NCI-H1436 (cell line): ENCODE measurements around the gene SPAG4.

Source experiments
- DNase-seq: peaks from one replicate; lab custom pipeline; 2025; lab: John Stamatoyannopoulos, UW

SPAG4 gene

GRCh38 chr20:35615667-35616464 is at the start of gene SPAG4:
Gene SPAG4, plus strand, starts transcription at chr20:35615829. Its CDS starts 175 bp downstream, at chr20:35616004.
- DNase-seq, result peak; percentile 100

- DNase-seq, result no peak
These were observed 47.0 kb upstream of the SPAG4 start for GRCh38 chr20:35568645-35569044.

GRCh38 chr20:35571555-35571954 is 44.1 kb upstream of the SPAG4 start:
- no peak for DNase-seq

GRCh38 chr20:35572838-35573237 is 42.8 kb upstream of the SPAG4 start:
- DNase-seq, result no peak

GRCh38 chr20:35575958-35576357 is 39.7 kb upstream of the SPAG4 start:
- no peak for DNase-seq

- no peak for DNase-seq
These were observed 38.8 kb upstream of the SPAG4 start for GRCh38 chr20:35576816-35577215.

- no peak for DNase-seq
These were observed 37.2 kb upstream of the SPAG4 start for GRCh38 chr20:35578469-35578868.

- DNase-seq, result no peak
These were observed 36.4 kb upstream of the SPAG4 start for GRCh38 chr20:35579196-35579595.

- DNase-seq, result no peak
These were observed 33.5 kb upstream of the SPAG4 start for GRCh38 chr20:35582131-35582530.

- DNase-seq, result no peak
These were observed 32.8 kb upstream of the SPAG4 start for GRCh38 chr20:35582741-35583404.

GRCh38 chr20:35583636-35584560 is 31.7 kb upstream of the SPAG4 start:
- DNase-seq, result no peak

GRCh38 chr20:35586751-35587425 is 28.7 kb upstream of the SPAG4 start:
- DNase-seq, result no peak

- no peak for DNase-seq
These were observed 28.2 kb upstream of the SPAG4 start for GRCh38 chr20:35587436-35587835.

- DNase-seq, result no peak
These were observed 27.2 kb upstream of the SPAG4 start for GRCh38 chr20:35588397-35588796.

- peak; percentile 20 for DNase-seq
These were observed 23.2 kb upstream of the SPAG4 start for GRCh38 chr20:35592339-35592974.

GRCh38 chr20:35595456-35595855 is 20.2 kb upstream of the SPAG4 start:
- no peak for DNase-seq

GRCh38 chr20:35595901-35596300 is 19.7 kb upstream of the SPAG4 start:
- DNase-seq, result no peak

- no peak for DNase-seq
These were observed 18.4 kb upstream of the SPAG4 start for GRCh38 chr20:35597186-35597585.

- DNase-seq, result no peak
These were observed 17.2 kb upstream of the SPAG4 start for GRCh38 chr20:35598476-35598875.

- no peak for DNase-seq
These were observed 16.5 kb upstream of the SPAG4 start for GRCh38 chr20:35598899-35599775.
